ENCODE data around the gene HCRTR2. TPM values are rescaled to one million over a fixed set of nuclear protein-coding genes. Genes with fewer than 3 reads are reported as not detected.

The HCRTR2 gene
- total and polyA plus RNA-seq, 2 of the 8 experiments (the other 6 are each of a cell fraction or from before 2014, with no cell fraction given), result 0.19 to 0.23 TPM

GRCh38 chr6:55220961-55221360, 46.6 kb downstream of the HCRTR2 start:
- H3K27me3 ChIP-seq (replicated peaks in 1 of 4; ENCODE audit: control insufficient read depth in 3 of 4, extremely low read depth in 1 of 4, insufficient read depth in 3 of 4, low read length in 3 of 4), result no peaks in the 10 kb centered on the region
- H2AK5ac ChIP-seq (ENCODE audit: low read depth, low read length), result no peak overlapping the region
- no peaks in the 10 kb centered on the region for H3K9me3 ChIP-seq (ENCODE audit: insufficient read depth in 2 of 2, low read depth in 1 of 2, low read length in 1 of 2)
- H4K5ac ChIP-seq (ENCODE audit: insufficient read length, low read depth, low read length), result no peak overlapping the region
- no peaks in the 10 kb centered on the region for H3K79me2 ChIP-seq (ENCODE audit: control insufficient read depth in 1 of 2, insufficient read depth in 2 of 2, low read length in 2 of 2)
- H4K91ac ChIP-seq (replicated peaks; ENCODE audit: insufficient read length, low read length), result no peak overlapping the region
- H3K4me3 ChIP-seq (ENCODE audit: extremely low read depth in 1 of 4, insufficient read depth in 2 of 4, low read depth in 3 of 4, low read length in 4 of 4), result no peak overlapping the region
- no peak overlapping the region for H2BK20ac ChIP-seq (ENCODE audit: low read length)
- CTCF ChIA-PET (ENCODE audit: partially characterized antibody), result no interaction called here
- H3K9ac ChIP-seq (replicated peaks in 1 of 4; ENCODE audit: extremely low read depth in 1 of 4, low read depth in 3 of 4, low read length in 3 of 4), result no peak overlapping the region
- H4K20me1 ChIP-seq (replicated peaks in 1 of 2; ENCODE audit: control insufficient read depth in 1 of 2, insufficient read depth in 2 of 2, low read length in 2 of 2), result no peaks in the 10 kb centered on the region
- H2BK12ac ChIP-seq (ENCODE audit: low read depth, low read length), result no peak overlapping the region
- WGBS, 2 experiments (ENCODE audit: extremely low coverage in 1 of 2, insufficient coverage in 1 of 2, insufficient read length in 1 of 2, insufficient replicate concordance in 2 of 2, low coverage in 1 of 2, low lambda C conversion rate in 2 of 2, missing lambda C conversion rate in 1 of 2), result 88% methylated on average over 3 of the region's 3 CpGs; no CpG with 5 or more reads in 1 of the 2 experiments
- no peak overlapping the region for H3K4me2 ChIP-seq (ENCODE audit: insufficient read depth in 1 of 2, low read depth in 2 of 2, low read length in 2 of 2)
- no peak overlapping the region for H3K27ac ChIP-seq (ENCODE audit: low read depth, low read length)
- no peak overlapping the region for H4K8ac ChIP-seq (ENCODE audit: extremely low read depth, insufficient read depth, low read length)
- DNase-seq (ENCODE audit: low read depth in 1 of 2, low spot score in 2 of 2) (no peak), FAIRE-seq (no peak)
- H3K56ac ChIP-seq (replicated peaks; ENCODE audit: insufficient read length, low read depth, low read length), result no peak overlapping the region
- no peak overlapping the region for H3K14ac ChIP-seq (ENCODE audit: insufficient read length)
- no peaks in the 10 kb centered on the region for H3K36me3 ChIP-seq (ENCODE audit: control insufficient read depth in 2 of 4, insufficient read depth in 4 of 4, low read length in 3 of 4)
- H3K79me1 ChIP-seq (ENCODE audit: low read depth, low read length), result no peaks in the 10 kb centered on the region
- no peaks in the 10 kb centered on the region for H3K23me2 ChIP-seq (ENCODE audit: low read depth, low read length)
- no peak overlapping the region for H3K4ac ChIP-seq (replicated peaks; ENCODE audit: insufficient read length, low read depth, low read length)
- H3K23ac ChIP-seq (ENCODE audit: insufficient read length), result no peak overlapping the region
- H3K4me1 ChIP-seq (replicated peaks in 1 of 4; ENCODE audit: control insufficient read depth in 3 of 4, insufficient read depth in 4 of 4, low read length in 3 of 4), result no peaks in the 10 kb centered on the region
- no peak overlapping the region for H2BK120ac ChIP-seq (replicated peaks; ENCODE audit: low read depth, low read length)
- H2BK15ac ChIP-seq (ENCODE audit: low read length), result no peak overlapping the region
- H2BK5ac ChIP-seq (ENCODE audit: low read depth, low read length), result no peak overlapping the region
- no peak overlapping the region for H3K18ac ChIP-seq (ENCODE audit: extremely low read depth, low read length)
- POLR2A ChIA-PET (ENCODE audit: partially characterized antibody), result no interaction called here
- no peak overlapping the region for H2AFZ ChIP-seq (ENCODE audit: low read length)
- TF ChIP-seq PHF8 (conservative IDR thresholded peaks at IDR 0.05; ENCODE audit: low read depth, low read length), result no peak
- TF ChIP-seq ATF3 (IDR thresholded peaks at IDR 0.05; ENCODE audit: insufficient read depth, low read depth, low read length), result no peak
- no peak for TF ChIP-seq TAF1 (IDR thresholded peaks at IDR 0.05; ENCODE audit: low read depth, low read length)
- no peak for TF ChIP-seq E2F6 (IDR thresholded peaks at IDR 0.05)
- TF ChIP-seq MAFK (IDR thresholded peaks at IDR 0.05; ENCODE audit: low read depth, low read length), result no peak
- no peak for TF ChIP-seq CTCF (IDR thresholded peaks at IDR 0.05; ENCODE audit: control extremely low read depth in 1 of 3, insufficient read depth in 1 of 3, low read depth in 1 of 3, low read length in 3 of 3)
- TF ChIP-seq KDM1A (IDR thresholded peaks at IDR 0.05; ENCODE audit: borderline replicate concordance, low read length), result no peak
- no peak for TF ChIP-seq FOSL1 (IDR thresholded peaks at IDR 0.05; ENCODE audit: insufficient read depth, low read depth, low read length)
- no peak for TF ChIP-seq SIX5 (IDR thresholded peaks at IDR 0.05; ENCODE audit: low read depth, low read length)
- TF ChIP-seq USF2 (IDR thresholded peaks at IDR 0.05; ENCODE audit: low read length), result no peak

Data from H1 (cell line).